ENCODE measurements around the gene FAM222A.

Gene FAM222A

DNA sequence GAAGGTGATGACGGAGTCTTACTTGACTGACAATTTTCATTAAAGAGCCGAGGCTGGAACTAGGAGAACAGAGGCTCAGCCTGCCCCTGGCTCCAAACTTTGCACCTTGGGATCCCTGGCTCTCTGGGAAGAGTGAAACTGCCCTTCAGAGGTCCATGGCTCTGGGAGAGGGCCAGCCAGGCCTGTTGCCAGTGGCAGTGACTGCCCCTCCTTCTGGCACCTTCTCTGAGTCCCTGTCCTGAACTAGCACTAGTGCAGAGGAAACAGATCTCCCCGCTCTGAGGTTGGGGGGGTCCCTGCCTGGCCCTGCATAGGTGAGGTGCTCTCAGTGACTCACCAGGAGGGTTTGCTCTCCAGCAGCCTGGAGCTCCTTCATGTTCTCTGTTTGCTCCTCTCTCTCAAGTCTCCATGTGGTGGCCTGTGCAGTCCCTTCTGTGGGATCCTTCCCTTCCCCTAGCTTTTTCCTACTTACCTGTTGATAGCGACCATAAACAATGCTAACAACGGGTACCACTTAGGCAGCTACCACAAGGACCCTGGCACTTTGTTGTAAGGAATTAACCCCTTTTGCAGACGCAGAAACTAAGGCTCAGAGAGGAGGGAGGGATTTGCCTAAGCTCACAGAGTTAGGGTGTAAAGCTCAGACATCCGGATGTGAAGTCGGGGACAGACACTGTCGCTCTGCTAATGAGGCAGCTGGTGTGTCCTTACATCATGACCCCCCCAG lies 22.4 kb downstream of the FAM222A start:
- DNase-seq (ENCODE audit: insufficient read length, low spot score) = no peak
- FAIRE-seq = no peak

DNA sequence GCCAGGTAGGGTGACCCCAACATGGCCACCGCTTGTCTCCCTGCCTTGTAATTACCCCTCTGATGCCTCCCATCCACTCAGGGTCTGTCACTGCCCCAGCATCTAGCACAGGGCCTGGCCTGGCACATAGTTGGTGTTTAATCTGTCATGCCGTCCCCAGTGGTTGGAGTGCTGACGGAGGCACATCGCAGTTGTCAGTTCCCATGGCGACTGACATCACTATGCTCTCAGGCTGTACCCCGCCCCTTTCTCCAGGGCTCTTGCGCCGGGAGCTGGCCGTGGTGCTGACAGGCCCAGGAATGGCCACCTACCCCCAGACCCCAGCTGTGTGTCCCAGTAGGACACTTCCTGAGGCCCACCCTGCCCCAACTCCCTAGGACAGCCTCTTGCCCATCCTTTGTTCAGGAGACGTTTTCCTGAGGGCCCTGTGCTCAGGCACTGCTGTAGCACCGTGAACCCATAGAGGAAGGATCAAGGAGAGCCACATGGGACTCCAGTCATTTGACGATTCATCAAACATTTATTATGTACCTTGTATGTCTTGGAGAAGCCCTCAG lies 23.0 kb downstream of the FAM222A start:
- FAIRE-seq (no peak), DNase-seq (ENCODE audit: insufficient read length, low spot score) (no peak)

DNA sequence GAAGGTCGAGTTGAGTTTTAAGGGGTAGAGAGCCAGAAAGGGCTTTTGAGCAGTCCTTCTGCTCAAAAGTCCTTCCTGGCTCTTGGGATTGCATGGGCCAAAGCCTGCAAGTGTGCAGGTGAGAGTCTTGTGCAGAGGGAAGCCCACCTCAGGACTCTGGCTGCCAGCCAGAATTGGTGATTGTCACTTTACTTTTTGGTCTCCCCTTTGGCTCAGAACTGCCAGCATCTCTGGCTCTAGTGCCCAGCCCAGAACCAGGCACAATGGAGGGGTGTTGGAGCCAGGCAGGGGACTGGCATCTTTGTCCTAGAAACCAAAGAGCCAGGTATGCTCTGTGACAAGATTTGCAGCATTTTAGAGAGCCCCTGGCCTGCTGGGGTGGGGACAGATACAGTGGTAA lies 23.5 kb downstream of the FAM222A start:
- FAIRE-seq (no peak), DNase-seq (ENCODE audit: insufficient read length, low spot score) (no peak)

DNA sequence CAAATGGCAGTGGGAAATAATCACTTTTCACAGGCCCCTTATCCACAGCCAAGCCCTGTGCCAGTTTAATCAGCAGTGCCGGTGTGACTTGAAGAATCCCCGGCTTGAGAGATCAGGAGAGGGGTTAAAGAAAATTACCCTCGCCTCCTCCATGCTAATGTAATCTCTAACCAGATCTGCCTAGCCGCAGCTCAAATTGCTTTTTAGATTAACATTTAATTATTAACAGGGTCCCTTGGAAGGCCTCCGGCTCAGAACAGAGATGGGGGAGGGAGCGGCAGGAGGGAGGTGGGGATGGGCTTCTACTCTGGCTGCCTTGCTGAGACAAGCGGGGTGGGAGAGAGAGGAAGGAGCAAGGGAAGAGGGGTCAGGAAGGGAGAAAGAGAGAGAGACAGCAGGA lies 24.0 kb downstream of the FAM222A start:
- DNase-seq (ENCODE audit: insufficient read length, low spot score) (no peak), FAIRE-seq (no peak)

DNA sequence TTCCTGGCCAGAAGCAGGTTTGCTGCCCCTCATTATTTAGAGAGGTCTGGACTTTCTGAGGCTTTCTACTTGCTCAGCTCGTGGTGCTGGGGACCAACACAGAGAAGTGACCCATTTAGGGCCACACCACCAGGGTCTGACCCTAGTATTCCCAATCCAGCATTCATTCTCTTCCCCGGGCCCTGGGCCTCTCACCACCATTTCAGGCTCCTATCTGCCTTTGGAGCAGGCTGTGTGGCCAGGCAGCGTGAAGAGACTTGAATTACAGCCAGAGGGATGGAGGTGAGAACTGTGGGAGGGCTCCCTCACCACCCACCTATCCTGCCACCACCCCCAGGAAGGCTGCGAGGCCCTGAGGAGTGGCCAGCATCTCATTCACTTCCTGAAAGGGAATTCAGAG lies 24.6 kb downstream of the FAM222A start:
- DNase-seq (ENCODE audit: insufficient read length, low spot score) (no peak), FAIRE-seq (no peak)

DNA sequence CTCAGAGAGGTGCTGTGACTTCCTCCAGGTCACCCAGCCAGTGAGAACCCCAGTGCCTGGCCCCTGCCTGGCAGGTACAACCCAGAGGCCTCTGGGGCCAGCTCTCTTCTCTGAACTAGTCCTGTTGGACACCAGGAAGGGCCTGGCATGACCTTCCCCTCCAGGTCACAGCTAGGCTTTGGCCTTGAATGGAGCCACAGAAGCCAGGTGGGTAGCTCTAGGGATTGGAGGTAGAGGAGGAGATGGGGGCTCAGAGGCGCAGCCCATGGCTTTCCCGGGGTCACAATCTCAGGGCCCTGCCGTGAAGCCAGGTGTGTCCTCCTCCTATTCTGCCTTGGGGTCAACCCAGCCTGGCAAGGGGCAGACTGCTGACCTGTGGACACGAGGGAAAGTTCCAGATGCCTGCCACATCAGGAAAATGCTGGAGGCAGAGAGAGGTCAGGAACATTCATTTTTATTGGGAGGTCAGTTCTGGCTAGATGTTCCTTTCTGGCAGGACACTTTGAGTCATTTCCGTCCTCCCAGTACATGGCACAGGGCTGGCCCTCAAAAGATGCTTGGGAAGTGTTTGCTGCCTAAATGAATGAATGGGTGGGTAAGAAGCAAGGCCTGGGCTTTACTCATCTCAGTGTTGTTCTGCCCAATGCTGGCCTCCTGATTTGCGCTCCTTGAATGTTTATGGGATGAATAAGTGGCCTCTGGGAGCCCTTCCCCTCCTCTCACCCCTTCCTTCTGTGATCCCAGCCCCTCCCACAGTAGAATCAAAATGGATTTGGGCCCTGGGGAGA lies 25.4 kb downstream of the FAM222A start:
- DNase-seq (ENCODE audit: insufficient read length, low spot score) (no peak), FAIRE-seq (no peak)

DNA sequence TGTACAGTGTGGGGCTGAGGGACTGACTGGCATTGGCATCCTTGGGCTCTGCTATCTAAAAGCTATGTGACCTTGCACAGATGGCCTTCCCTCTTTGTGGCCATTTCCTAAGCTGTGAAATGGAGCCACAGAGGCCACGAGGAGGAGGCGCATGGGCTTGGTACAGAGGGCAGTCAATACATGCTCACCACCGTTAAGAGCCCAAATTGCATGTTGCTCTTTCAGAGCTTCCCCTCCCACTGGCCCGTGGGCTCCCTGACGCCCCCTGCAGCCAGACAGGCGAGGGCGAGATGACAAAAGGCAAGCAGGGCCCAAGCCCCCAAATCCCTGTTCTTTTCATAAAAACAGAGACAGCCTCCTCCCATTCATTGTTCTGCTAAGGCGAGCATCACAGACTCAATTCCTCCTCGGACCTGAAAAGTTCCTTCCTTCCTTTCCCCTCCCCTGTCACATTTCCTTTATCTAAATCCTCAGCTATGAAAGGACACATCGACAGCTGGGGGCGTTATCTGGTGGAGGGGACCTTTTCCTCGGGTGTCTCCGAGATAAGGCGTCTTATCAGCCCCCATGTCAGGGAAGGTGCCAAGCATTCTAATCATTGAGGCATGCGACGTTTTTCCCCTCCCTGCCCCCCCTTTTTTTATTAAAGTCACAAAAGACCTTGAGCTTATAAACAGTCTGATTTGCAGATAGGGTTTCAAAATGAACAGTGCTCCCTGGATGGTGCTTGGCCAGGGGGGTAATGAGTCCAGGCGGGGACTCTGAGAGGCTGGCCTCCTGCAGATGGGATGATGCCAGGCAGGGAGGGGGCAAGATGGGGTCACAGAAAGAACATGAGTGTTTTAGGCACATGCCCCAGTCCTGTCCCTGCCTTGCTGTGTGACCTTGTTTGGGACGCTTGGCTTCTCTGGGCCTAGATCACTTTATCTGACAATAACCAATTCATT lies 26.4 kb downstream of the FAM222A start:
- FAIRE-seq (no peak), DNase-seq (ENCODE audit: insufficient read length, low spot score) (no peak)

DNA sequence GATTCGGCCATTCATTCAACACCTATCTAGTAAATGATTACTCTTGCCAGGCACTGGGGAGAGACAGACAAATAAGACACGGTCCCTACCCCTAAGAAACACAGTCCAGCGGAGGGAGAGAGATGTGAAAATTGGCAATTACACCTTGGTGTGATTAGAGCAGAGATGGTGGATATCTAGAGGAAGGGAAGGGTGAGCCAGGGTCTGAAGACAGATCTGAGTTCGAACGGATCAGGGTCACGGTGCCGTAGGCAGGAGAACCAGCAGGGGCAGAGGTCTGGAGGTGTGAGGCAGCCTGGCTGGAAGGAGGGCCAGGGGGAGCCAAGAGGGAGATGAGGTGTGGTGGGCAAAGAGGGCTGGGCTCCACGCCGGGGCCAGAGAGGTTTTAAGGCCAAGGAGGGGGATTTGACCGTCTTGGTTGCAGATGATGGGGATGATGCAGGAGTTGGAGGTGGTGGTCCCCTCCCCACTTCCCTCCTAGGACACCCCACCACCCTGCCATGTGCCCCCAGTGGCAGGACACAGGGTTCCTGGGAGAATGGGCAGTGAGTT lies 27.1 kb downstream of the FAM222A start:
- FAIRE-seq (no peak), DNase-seq (ENCODE audit: insufficient read length, low spot score) (no peak)

DNA sequence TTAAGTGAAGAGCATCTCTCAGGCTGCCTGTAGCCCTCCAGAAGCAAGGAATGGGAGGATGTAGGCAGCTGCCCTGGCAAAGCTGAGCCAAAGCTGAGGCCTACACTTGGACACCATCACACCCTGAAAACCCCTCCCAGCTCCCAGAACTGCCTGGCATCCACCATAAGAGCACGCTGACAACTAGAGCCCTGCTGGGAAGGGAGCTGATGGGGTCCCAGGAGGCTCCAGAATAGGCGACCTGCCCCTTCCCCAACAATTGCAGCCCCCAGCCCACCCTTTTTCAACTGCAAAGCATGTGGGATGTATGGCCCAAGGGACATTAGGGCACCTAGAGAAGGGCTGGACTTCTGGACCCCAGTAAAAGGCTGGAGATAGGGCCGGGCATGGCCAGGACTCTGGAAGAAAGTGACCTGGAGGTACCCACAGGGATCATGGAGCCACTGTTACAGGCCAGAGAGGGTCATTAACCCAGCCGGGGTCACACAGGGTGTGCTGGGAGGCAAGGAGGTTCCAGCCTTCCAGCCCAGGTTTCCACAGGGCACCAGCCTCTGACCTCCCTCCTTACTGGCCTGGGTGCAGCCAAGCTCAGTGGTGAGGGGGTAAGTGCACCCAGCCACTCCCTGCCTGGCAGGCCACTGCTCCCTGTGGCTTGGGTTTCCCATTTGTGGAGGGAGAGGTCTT lies 27.8 kb downstream of the FAM222A start:
- no peak for FAIRE-seq
- no peak for DNase-seq (ENCODE audit: insufficient read length, low spot score)

DNA sequence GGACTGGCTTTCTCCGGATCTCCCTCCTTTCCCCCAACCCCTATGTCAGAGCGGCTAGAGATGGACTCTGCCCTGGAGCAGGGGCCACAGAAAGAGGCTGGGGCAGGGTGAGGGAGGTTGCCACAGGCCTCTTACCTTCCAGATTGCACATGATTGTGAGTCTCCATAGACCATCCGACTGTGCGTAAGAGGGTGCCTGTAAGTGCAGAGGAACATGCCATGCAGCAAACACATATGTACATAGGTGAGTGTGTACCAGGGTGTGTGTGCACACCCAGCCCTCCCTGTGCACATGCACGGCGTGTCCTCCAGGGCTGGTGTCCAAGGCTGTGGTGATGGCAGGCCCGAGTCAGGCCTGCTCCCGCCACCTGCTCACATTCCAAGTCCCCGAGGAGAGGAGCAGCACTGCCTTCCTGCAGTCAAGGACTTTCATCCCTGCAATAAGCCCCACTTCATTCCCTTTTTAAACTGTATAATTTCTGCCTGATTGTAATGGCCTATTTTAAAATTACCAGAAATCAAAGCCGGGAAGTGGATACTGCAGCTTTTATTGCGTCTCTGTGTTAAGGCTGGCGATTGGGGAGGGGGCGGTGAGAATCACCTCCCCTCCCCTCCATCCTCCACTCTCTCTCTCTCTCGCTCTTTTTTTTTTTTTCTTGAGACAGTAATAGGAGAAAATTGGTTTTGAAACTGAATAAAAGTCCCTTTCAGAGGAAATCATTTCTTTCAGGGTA lies 28.5 kb downstream of the FAM222A start:
- FAIRE-seq (no peak), DNase-seq (ENCODE audit: insufficient read length, low spot score) (no peak)

DNA sequence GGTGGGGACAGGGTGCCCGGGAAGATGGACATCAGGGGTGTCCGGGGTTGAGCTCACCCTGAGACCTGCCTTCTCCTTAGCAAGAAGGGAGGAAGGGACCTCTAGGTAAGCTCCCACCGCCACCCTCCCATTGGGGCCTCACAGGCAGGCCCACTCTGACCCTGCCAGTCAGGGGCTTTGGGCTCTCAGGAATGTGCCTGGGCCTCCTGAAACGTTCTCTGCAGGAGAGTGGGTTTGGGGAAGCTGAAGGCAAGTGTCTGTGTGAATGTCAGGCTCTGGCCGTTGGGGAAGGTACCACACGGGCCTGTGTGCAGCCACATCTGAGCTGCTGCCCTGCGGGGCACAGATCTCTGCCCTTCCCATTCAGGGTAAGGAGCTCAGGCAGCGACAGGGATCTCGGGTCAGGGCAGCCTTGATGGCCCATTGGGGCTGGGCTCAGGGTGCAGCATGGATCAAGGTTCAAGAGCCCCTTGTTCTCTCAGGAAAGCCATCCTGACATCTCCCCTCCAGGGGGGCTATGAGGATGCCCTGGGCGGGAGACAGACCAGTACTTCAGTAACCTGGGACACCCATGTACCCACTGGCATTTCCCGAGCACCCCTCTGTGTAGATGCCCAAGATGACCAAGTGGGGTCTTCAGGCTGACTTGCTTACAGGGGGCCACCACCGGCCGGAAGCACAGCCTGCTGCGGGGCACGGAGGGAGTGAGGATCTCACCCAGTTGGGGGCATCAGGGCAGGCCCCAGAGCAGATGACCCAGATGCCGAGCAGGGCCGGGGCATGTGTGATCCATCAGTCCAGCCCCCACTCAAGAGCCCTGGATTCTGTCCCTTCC lies 29.7 kb downstream of the FAM222A start:
- DNase-seq (ENCODE audit: insufficient read length, low spot score) (no peak), FAIRE-seq (no peak)

DNA sequence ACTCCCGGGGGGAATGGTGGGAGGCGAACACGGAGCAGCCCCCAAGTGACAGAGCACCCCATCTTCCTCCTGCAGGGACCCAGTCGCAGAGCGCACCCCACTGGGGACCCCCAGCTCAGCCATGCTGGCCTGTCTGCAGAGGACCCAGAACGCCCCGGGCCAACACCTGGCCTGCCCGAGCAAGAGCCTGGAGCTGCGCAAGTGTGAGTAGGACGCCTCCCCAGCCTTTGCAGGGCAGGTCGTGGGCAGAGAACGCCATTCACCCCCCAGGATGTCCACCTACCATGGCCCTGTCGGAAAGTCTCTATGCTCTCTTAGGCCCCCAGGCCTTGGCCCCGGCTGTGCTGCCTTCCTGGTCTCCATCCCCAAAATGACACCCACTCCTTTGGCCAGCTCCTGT lies 30.4 kb downstream of the FAM222A start:
- no peak for DNase-seq (ENCODE audit: insufficient read length, low spot score)

DNA sequence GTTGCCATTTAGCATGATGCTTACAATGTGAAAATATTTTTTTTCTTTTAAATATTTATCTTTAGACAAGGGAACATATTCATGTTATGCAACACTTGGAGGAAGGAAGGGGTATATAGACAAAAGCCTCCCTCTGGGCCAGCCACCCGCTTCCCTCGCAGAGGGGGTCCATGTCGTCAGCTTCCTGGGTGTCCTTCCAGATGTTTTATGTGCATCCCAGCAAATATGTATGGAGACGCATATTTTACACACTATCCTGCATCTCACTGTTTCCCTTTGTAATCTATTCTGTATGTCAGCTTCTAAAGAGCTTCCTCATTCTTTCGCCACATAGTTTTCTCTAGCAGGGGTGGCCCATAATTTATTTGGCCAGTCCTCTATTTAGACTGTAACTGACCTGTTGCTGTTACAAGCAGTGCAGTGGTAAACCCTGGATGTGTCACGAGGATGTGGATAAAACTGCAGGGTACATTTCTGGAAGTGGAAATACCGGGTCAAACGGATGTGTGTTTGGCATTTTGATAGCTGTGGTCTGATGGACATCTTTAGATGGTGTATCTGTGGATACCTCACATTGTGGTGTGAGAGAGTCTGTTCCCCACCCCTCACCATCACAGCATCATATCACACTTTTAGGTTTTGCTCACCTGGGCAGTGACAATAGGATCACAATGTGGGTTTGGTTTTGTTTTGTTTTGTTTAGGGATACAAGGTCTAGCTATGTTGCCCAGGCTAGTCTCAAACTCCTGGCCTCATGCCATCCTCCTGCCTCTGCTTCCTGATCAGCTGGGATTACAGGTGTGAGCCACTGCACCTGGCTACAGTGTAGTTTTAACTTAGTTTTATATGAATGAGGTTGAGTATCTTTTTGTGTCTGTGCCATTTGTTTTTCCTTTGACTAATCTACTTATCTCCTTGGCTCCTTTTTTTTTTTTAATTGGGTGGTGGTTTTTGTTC lies 31.6 kb downstream of the FAM222A start:
- FAIRE-seq = no peak
- no peak for DNase-seq (ENCODE audit: insufficient read length, low spot score)

More for the DNA sequence above, 30.4 kb downstream of the FAM222A start:
- FAIRE-seq = no peak

DNA sequence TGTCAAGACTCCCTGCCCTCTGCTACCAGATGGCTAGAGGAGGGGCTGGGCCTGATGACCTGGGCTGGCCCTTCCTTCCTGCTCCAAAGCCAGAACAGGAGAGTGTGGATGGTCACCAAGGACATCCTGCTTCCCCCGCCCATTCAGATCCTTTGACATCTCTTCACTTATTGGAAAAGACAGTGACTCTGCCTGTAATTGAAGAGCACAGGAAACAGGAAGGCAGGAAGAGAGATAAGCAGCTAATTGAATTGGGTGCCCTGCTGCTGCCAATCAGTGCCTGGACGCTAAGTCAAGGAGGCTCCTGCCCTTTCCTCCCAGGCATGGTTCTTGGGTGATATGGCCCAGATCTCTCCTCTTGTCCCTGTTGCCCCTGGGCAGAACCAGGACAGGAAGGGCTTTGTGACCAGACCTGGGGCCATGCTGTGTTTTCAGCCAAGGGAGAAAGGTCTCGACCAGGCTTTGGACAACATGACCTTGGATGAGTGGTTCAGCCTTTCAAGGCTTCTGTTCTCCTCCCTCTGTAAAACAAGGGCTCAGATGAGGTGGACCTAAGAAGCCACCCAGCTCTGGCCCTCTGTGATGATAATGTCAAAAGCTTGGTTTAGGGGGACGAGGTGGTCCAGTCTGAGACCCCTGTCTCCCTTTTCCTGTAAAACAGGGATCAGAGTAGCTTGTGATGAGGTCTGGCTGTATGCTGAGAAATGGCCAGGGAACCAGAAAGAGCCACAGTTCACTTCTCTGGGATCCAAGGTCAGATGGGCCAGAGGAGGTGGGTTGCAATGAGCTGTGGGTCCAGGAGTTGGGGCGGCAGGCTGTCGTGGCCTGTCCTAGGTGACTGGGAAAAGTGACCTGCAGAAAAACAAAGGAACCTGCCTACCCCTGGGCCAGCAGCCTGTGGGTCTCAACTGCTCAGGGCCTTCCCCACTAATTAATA lies 38.8 kb downstream of the FAM222A start:
- FAIRE-seq = no peak
- DNase-seq (ENCODE audit: insufficient read length, low spot score) = no peak

DNA sequence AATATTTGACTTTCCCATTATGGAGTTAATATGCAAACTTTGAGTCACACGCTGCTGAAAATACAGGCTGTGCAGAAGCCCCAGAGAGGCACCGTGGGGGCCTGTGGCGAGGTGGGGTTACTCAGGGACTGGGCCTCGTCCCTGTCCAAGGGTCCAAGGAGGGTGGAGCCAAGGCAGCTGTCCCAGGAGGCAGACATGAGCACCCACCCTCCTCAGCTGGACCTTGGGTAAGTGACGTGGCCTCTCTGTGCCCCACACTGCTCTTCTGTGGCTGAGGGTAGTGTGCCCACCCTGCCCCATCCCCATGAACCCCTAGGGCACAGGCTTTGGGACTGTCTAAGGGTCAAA lies 39.4 kb downstream of the FAM222A start:
- FAIRE-seq (no peak), DNase-seq (ENCODE audit: insufficient read length, low spot score) (no peak)

DNA sequence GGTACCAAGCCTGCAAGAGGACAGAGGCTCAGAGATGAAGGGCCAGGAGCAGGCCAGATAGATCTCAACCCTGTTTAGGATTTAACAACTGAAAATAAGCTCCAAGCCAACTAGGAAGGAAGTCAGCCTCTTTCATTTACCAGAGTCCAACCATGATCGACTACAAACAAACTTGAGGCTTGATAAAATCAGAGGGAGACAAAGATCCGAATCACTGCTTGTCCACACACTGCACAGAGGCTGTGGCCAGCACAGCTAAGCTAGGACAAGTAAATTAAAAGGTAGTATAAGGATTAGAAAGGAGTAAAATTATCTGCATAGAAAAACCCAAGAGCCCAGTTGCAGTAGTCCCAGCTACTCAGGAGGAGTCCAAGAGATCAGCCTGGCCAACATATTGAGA lies 40.3 kb downstream of the FAM222A start:
- DNase-seq (ENCODE audit: insufficient read length, low spot score) = no peak
- no peak for FAIRE-seq
